Nephron (organoid): ENCODE results near the gene DMBT1.

Source experiments
- H3K27ac Mint-ChIP-seq, 3 experiments: 2 replicates each; pipeline ENCODE4 v1.8.0; 2020; ENCODE audit warnings: mixed read lengths in 3 of 3, mild to moderate bottlenecking in 2 of 3, moderate library complexity in 1 of 3
- H3K27me3 Mint-ChIP-seq: 2 replicates; pipeline ENCODE4 v1.8.0; 2021; ENCODE audit warnings: low read depth, mild to moderate bottlenecking, moderate library complexity, mixed read lengths
- H3K36me3 Mint-ChIP-seq: 2 replicates; pipeline ENCODE4 v1.8.0; 2020; ENCODE audit warnings: low read depth, mixed read lengths
- H3K4me1 Mint-ChIP-seq: 2 replicates; pipeline ENCODE4 v1.8.0; 2020; ENCODE audit warnings: mixed read lengths
- H3K4me3 Mint-ChIP-seq, 3 experiments: 2 replicates each; pipeline ENCODE4 v1.8.0; 2020; ENCODE audit warnings: mild to moderate bottlenecking in 3 of 3, mixed read lengths in 3 of 3, moderate library complexity in 2 of 3
- H3K9me3 Mint-ChIP-seq: 2 replicates; pipeline ENCODE4 v1.8.0; 2020; ENCODE audit warnings: mixed read lengths
- TF ChIP-seq, protein P1 (sequence below), 3 experiments: fragments of 200-600 bp; sonication (generic); IDR thresholded peaks; one replicate each; pipeline ENCODE4 v1.5.0; 2021; ENCODE audit warnings: antibody characterized with exemption in 3 of 3; ENCODE audit not compliant: unreplicated experiment in 3 of 3

The DMBT1 gene

DNA sequence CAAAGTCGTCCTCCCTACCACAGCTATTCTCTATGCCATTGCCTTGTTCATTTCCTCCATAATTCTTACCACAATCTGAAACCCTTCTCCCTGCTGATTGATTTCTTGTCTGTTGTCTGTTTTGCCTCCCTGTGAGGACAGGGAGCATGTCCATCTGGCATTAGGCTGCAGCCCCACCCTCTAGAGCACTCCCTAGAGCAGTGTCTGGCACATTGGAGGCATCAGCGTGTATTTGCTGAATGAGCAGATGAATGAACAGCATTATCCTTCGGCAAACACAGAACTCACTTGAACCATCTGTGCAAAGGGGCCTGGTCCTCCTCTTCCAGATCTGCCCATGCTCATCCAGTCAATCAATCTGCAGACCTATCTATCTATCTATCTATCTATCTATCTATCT lies 5.1 kb upstream of the DMBT1 start:
- H3K4me3 Mint-ChIP-seq: no peak overlapping the region
- H3K9me3 Mint-ChIP-seq: peaks cover 2% of the 10 kb centered on the region
- TF ChIP-seq, protein P1, sequence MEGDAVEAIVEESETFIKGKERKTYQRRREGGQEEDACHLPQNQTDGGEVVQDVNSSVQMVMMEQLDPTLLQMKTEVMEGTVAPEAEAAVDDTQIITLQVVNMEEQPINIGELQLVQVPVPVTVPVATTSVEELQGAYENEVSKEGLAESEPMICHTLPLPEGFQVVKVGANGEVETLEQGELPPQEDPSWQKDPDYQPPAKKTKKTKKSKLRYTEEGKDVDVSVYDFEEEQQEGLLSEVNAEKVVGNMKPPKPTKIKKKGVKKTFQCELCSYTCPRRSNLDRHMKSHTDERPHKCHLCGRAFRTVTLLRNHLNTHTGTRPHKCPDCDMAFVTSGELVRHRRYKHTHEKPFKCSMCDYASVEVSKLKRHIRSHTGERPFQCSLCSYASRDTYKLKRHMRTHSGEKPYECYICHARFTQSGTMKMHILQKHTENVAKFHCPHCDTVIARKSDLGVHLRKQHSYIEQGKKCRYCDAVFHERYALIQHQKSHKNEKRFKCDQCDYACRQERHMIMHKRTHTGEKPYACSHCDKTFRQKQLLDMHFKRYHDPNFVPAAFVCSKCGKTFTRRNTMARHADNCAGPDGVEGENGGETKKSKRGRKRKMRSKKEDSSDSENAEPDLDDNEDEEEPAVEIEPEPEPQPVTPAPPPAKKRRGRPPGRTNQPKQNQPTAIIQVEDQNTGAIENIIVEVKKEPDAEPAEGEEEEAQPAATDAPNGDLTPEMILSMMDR (IDR thresholded peaks at IDR 0.05; ENCODE audit: unreplicated experiment in 3 of 3): no peak
- H3K36me3 Mint-ChIP-seq: no peaks in the 10 kb centered on the region
- H3K4me1 Mint-ChIP-seq: no peaks in the 10 kb centered on the region
- H3K27me3 Mint-ChIP-seq: peaks cover 18% of the 10 kb centered on the region
- no peak overlapping the region for H3K27ac Mint-ChIP-seq

DNA sequence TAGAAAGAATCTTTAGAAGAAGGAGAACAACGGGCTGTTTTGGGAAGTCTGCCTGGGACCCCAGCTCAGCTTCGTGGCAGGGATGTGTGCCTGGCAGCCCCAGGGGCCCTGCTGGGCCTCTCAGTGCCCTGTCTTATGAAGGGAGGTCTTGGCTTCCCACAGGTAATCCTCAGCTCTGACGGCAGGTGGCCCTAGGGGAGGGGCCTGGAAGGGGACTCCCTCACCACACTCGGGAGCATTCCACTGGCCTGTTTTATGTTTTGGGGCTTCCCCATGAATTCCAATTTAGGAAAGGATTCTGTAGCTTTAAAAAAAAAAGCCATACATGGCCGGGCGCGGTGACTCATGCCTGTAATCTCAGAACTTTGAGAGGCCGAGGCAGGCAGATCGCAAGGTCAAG lies 3.0 kb upstream of the DMBT1 start:
- Mint-ChIP-seq H3K4me1 (no peaks in the 10 kb centered on the region), H3K27ac (no peak overlapping the region), H3K27me3 (peaks cover 39% of the 10 kb centered on the region), H3K36me3 (no peaks in the 10 kb centered on the region), H3K9me3 (peaks cover 2% of the 10 kb centered on the region), H3K4me3 (no peak overlapping the region)
- TF ChIP-seq, protein P1 (IDR thresholded peaks at IDR 0.05; ENCODE audit: unreplicated experiment in 3 of 3): no peak

DNA sequence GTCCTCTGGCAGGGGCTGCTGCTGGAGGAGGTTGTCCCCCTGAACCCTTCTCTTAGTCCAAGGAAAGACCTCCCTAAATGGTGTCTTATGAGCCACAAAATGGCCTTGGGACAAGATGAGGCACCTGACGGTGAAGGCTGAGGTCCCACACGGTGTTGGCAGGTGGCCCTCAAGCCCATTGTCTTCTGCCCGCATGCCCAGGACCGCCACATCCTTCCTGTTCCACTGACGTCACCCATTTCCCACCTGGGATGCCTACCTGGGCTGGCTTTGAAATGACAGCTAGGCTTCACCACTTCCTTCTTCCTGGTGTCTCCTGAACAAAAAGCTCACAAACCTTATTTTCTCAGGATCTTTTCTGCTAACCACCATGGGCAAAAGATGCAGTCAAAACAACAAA lies 2.1 kb upstream of the DMBT1 start:
- H3K27ac Mint-ChIP-seq: no peak overlapping the region
- H3K9me3 Mint-ChIP-seq: peaks cover 2% of the 10 kb centered on the region
- no peaks in the 10 kb centered on the region for H3K36me3 Mint-ChIP-seq
- no peaks in the 10 kb centered on the region for H3K4me1 Mint-ChIP-seq
- TF ChIP-seq, protein P1 (IDR thresholded peaks at IDR 0.05; ENCODE audit: unreplicated experiment in 3 of 3): no peak
- peaks cover 46% of the 10 kb centered on the region for H3K27me3 Mint-ChIP-seq
- H3K4me3 Mint-ChIP-seq: no peak overlapping the region

DNA sequence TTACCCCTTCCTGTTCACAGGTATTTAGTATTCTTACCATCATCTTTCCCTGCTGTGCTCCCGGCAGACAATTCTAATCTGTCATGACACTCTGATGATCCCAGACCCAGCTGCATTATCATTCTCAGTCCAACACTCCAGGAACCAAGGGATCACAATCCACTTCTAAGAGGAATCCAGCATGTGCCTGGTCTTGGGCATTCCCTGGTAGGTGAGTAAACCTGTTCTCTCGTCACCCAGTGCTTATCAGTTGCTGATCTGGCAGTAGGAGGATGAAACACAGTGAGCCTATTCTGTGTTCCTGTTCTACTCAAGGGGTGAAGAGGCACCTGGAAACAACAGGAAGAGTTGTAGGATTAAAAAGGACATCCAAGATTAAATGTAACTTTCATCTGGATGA lies 1.3 kb upstream of the DMBT1 start:
- Mint-ChIP-seq H3K4me1 (no peaks in the 10 kb centered on the region), H3K27me3 (peaks cover 53% of the 10 kb centered on the region), H3K36me3 (no peaks in the 10 kb centered on the region), H3K4me3 (no peak overlapping the region), H3K9me3 (peaks cover 2% of the 10 kb centered on the region), H3K27ac (no peak overlapping the region)
- TF ChIP-seq, protein P1 (IDR thresholded peaks at IDR 0.05; ENCODE audit: unreplicated experiment in 3 of 3): no peak

DNA sequence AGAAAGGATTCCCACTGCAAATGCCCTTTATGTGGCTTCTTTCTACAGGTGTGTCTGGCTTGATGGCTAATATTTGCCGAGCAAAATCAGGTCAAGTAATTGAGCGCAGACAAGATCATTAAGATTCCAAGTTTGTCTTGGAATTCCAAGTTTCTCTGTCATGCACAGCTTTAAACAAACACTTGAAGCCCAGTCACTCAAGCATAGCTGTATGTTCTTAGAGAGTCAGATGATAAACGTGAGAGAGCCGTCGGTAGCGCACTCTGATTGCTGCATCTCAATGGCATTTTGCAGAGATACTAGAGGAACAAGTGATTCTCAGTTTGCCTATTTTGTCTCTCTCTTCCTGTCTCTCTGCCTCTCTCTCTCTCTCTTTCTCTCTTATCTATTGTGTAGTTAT lies 658 bp downstream of the DMBT1 start:
- H3K36me3 Mint-ChIP-seq: no peaks in the 10 kb centered on the region
- H3K27ac Mint-ChIP-seq: no peak overlapping the region
- peaks cover 65% of the 10 kb centered on the region for H3K27me3 Mint-ChIP-seq
- TF ChIP-seq, protein P1 (IDR thresholded peaks at IDR 0.05; ENCODE audit: unreplicated experiment in 3 of 3): no peak
- H3K9me3 Mint-ChIP-seq: no peaks in the 10 kb centered on the region
- no peak overlapping the region for H3K4me3 Mint-ChIP-seq
- H3K4me1 Mint-ChIP-seq: peaks cover 4% of the 10 kb centered on the region

DNA sequence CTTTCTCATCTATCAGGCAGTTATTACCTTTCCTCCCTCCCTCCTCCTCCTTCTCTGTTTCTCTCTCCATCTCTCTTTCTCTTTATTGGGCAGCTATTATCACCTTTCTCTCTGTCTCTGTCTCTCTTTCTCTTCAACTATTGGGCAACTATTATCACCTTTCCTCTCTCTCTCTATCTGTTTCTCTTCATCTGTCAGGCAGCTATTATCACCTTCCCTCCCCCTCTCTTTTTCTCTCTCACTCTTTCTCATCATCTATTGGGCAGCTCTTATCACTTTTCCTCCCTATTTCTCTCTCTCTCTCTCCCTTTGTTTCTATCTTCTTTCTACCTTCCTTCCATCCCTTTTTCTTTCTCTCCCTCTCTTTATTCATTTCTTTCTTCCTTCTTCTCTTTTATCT lies 1.2 kb downstream of the DMBT1 start:
- no peaks in the 10 kb centered on the region for H3K9me3 Mint-ChIP-seq
- peaks cover 65% of the 10 kb centered on the region for H3K27me3 Mint-ChIP-seq
- H3K4me1 Mint-ChIP-seq: peaks cover 4% of the 10 kb centered on the region
- no peaks in the 10 kb centered on the region for H3K36me3 Mint-ChIP-seq
- no peak overlapping the region for H3K4me3 Mint-ChIP-seq
- TF ChIP-seq, protein P1 (IDR thresholded peaks at IDR 0.05; ENCODE audit: unreplicated experiment in 3 of 3): no peak
- H3K27ac Mint-ChIP-seq: no peak overlapping the region
